Caco-2 (cell line): Measurements from ENCODE around the gene MTHFD1L. TPM values are rescaled to one million over a fixed set of nuclear protein-coding genes. Genes with fewer than 3 reads are reported as not detected.

ENCODE experiments used
- BruUV-seq: library from RNA; stranded (reverse); fragments of 400-500 nt; replicated peaks from 2 replicates; lab custom pipeline; 2021; lab: Mats Ljungman, UMichigan
- CTCF ChIA-PET: fragments of 300-600 bp; sonication (Branson Sonifier 250); formaldehyde crosslinking; loops from one replicate; lab custom pipeline; 2022; ENCODE audit warnings: antibody characterized with exemption; lab: Charles Lee
- POLR2A ChIA-PET: fragments of 300-600 bp; sonication (Branson Sonifier 250); formaldehyde crosslinking; loops from one replicate; lab custom pipeline; 2022; ENCODE audit warnings: antibody characterized with exemption; lab: Charles Lee
- DNase-seq, 2 experiments: peaks; one replicate each; pipeline versions ENCODE4 v3.0.0 to v3.0.0-alpha.2; 2020 to 2022
- H3K27me3 ChIP-seq: replicated peaks from 2 replicates; pipeline ENCODE4 v1.6.0; 2011; ENCODE audit warnings: low read length; ENCODE audit not compliant: control insufficient read depth, insufficient read depth
- H3K36me3 ChIP-seq: 2 replicates; pipeline ENCODE4 v1.5.1; 2011; ENCODE audit warnings: low read length; ENCODE audit not compliant: control insufficient read depth, insufficient read depth
- H3K4me1 ChIP-seq: fragments of 250-450 bp; sonication (Bioruptor Pico); 2 replicates; pipeline ENCODE4 v1.5.1; 2020; ENCODE audit warnings: mild to moderate bottlenecking
- H3K4me3 ChIP-seq: 2 replicates; pipeline ENCODE4 v1.5.1; 2011; ENCODE audit warnings: low read depth, mild to moderate bottlenecking, control low read depth, low read length
- H3K9me3 ChIP-seq: fragments of 250-450 bp; sonication (Bioruptor Pico); 2 replicates; pipeline ENCODE4 v1.5.1; 2020; ENCODE audit warnings: mild to moderate bottlenecking, moderate library complexity
- H3K27ac Mint-ChIP-seq: one replicate; pipeline ENCODE4 v1.8.0; 2022; ENCODE audit warnings: mixed read lengths; ENCODE audit not compliant: unreplicated experiment
- H3K27me3 Mint-ChIP-seq: one replicate; pipeline ENCODE4 v1.8.0; 2022; ENCODE audit warnings: mixed read lengths; ENCODE audit not compliant: insufficient read depth, unreplicated experiment
- H3K36me3 Mint-ChIP-seq: one replicate; pipeline ENCODE4 v1.8.0; 2022; ENCODE audit warnings: mild to moderate bottlenecking, mixed read lengths; ENCODE audit not compliant: insufficient read depth, unreplicated experiment
- H3K4me1 Mint-ChIP-seq: one replicate; pipeline ENCODE4 v1.8.0; 2022; ENCODE audit warnings: low read depth, mixed read lengths; ENCODE audit not compliant: unreplicated experiment
- H3K4me3 Mint-ChIP-seq: one replicate; pipeline ENCODE4 v1.8.0; 2022; ENCODE audit warnings: mild to moderate bottlenecking, moderate library complexity, mixed read lengths; ENCODE audit not compliant: unreplicated experiment
- H3K9me3 Mint-ChIP-seq: one replicate; pipeline ENCODE4 v1.8.0; 2022; ENCODE audit warnings: mixed read lengths; ENCODE audit not compliant: unreplicated experiment
- intact Hi-C: fragments of 100-400 bp; cut with micrococcal nuclease; formaldehyde crosslinking; loops from one replicate; pipeline ENCODE4 v1.10.0; 2022; ENCODE audit not compliant: unreplicated experiment
- total RNA-seq: library from RNA; stranded (reverse); gene quantifications from 2 replicates; pipeline ENCODE4 v1.2.3, GENCODE V29; 2022
- TF ChIP-seq, protein P1 (sequence below), 2 experiments: fragments of 200-600 bp in 1 of 2; IDR thresholded peaks; 1 replicate in 1 of 2; 2 replicates in 1 of 2; pipeline versions ENCODE4 v1.5.1 to v1.8.0; 2011 to 2022; ENCODE audit warnings: antibody characterized with exemption in 1 of 2, control low read depth in 1 of 2, inconsistent platforms in 1 of 2, low read depth in 1 of 2, low read length in 1 of 2, mild to moderate bottlenecking in 1 of 2, moderate library complexity in 1 of 2; ENCODE audit not compliant: insufficient read depth in 1 of 2, severe bottlenecking in 1 of 2, unreplicated experiment in 1 of 2

Gene MTHFD1L
- total RNA-seq, 1 experiment from 2014 or later, result 102 TPM

- intact Hi-C loops, result loop anchor here (10.0 kb wide), 1 partner anchor 150 kb away; no protein-coding TSS in a partner anchor
- Histone ChIP-seq H3K27me3 (no peaks in the 10 kb centered on the region), H3K9me3 (no peaks in the 10 kb centered on the region), H3K4me1 (peaks cover 11% of the 10 kb centered on the region), H3K4me3 (no peak overlapping the region), H3K36me3 (no peaks in the 10 kb centered on the region)
- POLR2A ChIA-PET, result no interaction called here
- no peak overlapping the region for H3K4me3 Mint-ChIP-seq
- no peaks in the 10 kb centered on the region for H3K9me3 Mint-ChIP-seq
- TF ChIP-seq, protein P1, sequence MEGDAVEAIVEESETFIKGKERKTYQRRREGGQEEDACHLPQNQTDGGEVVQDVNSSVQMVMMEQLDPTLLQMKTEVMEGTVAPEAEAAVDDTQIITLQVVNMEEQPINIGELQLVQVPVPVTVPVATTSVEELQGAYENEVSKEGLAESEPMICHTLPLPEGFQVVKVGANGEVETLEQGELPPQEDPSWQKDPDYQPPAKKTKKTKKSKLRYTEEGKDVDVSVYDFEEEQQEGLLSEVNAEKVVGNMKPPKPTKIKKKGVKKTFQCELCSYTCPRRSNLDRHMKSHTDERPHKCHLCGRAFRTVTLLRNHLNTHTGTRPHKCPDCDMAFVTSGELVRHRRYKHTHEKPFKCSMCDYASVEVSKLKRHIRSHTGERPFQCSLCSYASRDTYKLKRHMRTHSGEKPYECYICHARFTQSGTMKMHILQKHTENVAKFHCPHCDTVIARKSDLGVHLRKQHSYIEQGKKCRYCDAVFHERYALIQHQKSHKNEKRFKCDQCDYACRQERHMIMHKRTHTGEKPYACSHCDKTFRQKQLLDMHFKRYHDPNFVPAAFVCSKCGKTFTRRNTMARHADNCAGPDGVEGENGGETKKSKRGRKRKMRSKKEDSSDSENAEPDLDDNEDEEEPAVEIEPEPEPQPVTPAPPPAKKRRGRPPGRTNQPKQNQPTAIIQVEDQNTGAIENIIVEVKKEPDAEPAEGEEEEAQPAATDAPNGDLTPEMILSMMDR (IDR thresholded peaks at IDR 0.05; ENCODE audit: insufficient read depth in 1 of 2, low read depth in 1 of 2, low read length in 1 of 2, severe bottlenecking in 1 of 2, unreplicated experiment in 1 of 2), result no peak
- peaks cover 65% of the 10 kb centered on the region for H3K36me3 Mint-ChIP-seq
- no TSS peak for BruUV-seq
- CTCF ChIA-PET, result no interaction called here
- no peak overlapping the region for H3K27ac Mint-ChIP-seq
- H3K27me3 Mint-ChIP-seq, result no peaks in the 10 kb centered on the region
- peaks cover 7% of the 10 kb centered on the region for H3K4me1 Mint-ChIP-seq
- no peak for DNase-seq
Measured at GRCh38 chr6:150914372-150914771, 48.9 kb downstream of the MTHFD1L start.

GRCh38 chr6:150915131-150915879 is 49.8 kb downstream of the MTHFD1L start:
- Histone ChIP-seq H3K4me1 (peaks cover 11% of the 10 kb centered on the region), H3K4me3 (no peak overlapping the region), H3K36me3 (no peaks in the 10 kb centered on the region), H3K9me3 (no peaks in the 10 kb centered on the region), H3K27me3 (no peaks in the 10 kb centered on the region)
- H3K9me3 Mint-ChIP-seq, result no peaks in the 10 kb centered on the region
- no peak for DNase-seq
- POLR2A ChIA-PET, result no interaction called here
- CTCF ChIA-PET, result interaction anchor here (1.0 kb wide), 1 partner anchor 23 kb away, joined by 5 read pairs; no protein-coding TSS in a partner anchor
- intact Hi-C loops, result loop anchor here (10.0 kb wide), 1 partner anchor 149 kb away; no protein-coding TSS in a partner anchor
- no peak overlapping the region for H3K27ac Mint-ChIP-seq
- TF ChIP-seq, protein P1 (IDR thresholded peaks at IDR 0.05; ENCODE audit: insufficient read depth in 1 of 2, low read depth in 1 of 2, low read length in 1 of 2, severe bottlenecking in 1 of 2, unreplicated experiment in 1 of 2), result no peak
- no peak overlapping the region for H3K4me3 Mint-ChIP-seq
- peaks cover 64% of the 10 kb centered on the region for H3K36me3 Mint-ChIP-seq
- H3K4me1 Mint-ChIP-seq, result peaks cover 7% of the 10 kb centered on the region
- no peaks in the 10 kb centered on the region for H3K27me3 Mint-ChIP-seq
- no TSS peak for BruUV-seq

DNA sequence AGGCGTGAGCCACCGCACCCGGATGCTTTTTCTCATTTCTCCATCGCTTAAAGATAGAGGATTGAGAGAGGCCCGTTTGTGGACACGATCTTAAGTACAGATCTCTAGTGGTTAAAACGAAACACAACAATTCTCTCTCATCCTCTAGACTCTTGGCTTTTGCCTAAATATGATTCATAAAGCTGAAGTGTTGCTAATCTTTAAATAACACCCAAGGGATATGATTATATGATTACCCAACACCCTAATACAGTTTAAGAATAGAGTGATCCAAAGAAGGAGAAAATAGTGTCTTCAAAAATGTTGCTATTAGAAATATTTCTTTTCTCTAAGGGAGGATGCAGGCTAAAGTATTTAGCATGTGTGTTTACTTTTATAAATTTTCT is 50.4 kb downstream of the MTHFD1L start:
- no peaks in the 10 kb centered on the region for H3K27me3 ChIP-seq
- CTCF ChIA-PET, result interaction anchor here (1.0 kb wide), 1 partner anchor 24 kb away, joined by 5 read pairs; no protein-coding TSS in a partner anchor
- Mint-ChIP-seq H3K4me1 (peaks cover 7% of the 10 kb centered on the region), H3K27ac (no peak overlapping the region), H3K36me3 (peaks cover 66% of the 10 kb centered on the region), H3K4me3 (no peak overlapping the region), H3K27me3 (no peaks in the 10 kb centered on the region), H3K9me3 (no peaks in the 10 kb centered on the region)
- peaks cover 11% of the 10 kb centered on the region for H3K4me1 ChIP-seq
- H3K36me3 ChIP-seq, result no peaks in the 10 kb centered on the region
- intact Hi-C loops, result loop anchor here (10.0 kb wide), 1 partner anchor 149 kb away; no protein-coding TSS in a partner anchor
- no TSS peak for BruUV-seq
- no peaks in the 10 kb centered on the region for H3K9me3 ChIP-seq
- no peak overlapping the region for H3K4me3 ChIP-seq
- POLR2A ChIA-PET, result no interaction called here
- DNase-seq, result no peak
- TF ChIP-seq, protein P1 (IDR thresholded peaks at IDR 0.05; ENCODE audit: insufficient read depth in 1 of 2, low read depth in 1 of 2, low read length in 1 of 2, severe bottlenecking in 1 of 2, unreplicated experiment in 1 of 2), result no peak
